GM19463 (cell line): ENCODE measurements around the gene MANBA.

Source experiments
- ATAC-seq: cut with Tn5 transposase; IDR thresholded peaks from one replicate; pipeline ENCODE4 v1.9.1; 2021; ENCODE audit warnings: mild to moderate bottlenecking, moderate library complexity; ENCODE audit not compliant: unreplicated experiment

The MANBA gene

DNA sequence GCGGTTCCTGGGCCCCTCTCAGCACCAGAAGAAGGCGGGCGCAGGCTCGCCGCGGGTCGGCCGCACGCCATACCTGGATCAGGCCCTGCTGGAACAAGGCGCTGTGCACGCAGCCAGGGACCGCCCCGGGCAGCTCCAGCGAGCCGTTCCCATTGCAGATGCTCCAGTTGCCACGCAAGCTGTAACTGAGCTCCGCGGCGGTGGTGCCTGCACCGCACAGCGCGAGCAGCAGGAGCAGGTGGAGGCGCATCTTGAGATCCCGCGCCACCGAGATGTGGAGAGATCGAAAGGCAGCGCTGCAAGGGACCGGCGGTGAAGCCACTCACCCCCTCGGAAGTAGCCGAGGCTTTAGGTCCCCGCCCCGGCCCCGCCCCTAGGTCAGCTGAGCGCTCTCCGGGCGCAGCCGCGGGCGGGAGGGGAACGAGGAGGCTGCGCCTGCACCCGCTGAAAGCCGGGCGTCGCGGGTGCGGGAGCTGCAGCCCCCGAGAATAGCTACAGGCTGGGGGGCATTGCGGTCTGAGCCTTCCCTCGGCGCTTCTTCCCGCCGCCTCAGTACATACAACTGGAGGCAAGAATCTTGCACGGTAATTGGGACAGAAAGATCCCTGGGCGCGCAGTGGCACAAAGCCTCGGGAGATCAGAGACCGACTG is at the start of gene MANBA:
Gene MANBA (minus strand): TSS at position 324 of the 651 bp plus-strand sequence. CDS start 74 bp downstream, at position 250.
- ATAC-seq = peak; percentile 88

DNA sequence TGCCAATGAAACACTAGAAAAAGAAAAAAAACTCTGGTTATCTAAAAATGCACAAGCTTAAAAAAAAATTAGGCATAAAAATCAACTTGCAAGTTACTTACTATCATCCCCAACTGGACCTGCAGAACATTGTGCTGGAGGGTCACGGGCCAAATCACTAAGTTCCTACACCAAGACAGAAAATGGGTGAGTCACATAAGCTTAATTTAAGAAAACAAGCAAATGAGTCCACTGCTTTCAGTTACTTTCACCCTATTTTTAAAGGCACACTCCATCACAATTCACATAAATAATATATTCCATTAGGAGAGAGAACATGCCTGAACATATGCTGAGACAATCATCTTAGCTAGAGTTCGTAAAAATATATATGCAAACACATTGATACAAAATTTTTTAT is 48.9 kb upstream of the MANBA start:
- no peak for ATAC-seq

DNA sequence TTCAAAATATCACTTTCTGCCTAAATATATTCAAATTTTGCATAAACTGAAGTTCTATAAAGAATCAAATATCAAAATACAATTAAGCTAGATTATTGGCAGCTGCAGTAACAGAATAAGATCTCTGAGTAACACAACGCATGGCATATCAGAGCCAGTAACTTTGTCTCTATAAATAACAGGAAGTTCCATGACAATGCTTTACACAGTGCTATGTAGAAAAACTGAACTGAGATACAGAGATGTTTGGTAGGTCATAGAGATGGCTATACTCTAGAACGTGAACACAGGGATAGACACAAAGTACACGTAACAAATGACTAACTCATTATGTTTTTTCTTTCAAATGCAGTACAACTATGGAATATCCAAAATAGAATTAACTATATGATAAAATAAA is 48.4 kb upstream of the MANBA start:
- peak; percentile 59 for ATAC-seq

DNA sequence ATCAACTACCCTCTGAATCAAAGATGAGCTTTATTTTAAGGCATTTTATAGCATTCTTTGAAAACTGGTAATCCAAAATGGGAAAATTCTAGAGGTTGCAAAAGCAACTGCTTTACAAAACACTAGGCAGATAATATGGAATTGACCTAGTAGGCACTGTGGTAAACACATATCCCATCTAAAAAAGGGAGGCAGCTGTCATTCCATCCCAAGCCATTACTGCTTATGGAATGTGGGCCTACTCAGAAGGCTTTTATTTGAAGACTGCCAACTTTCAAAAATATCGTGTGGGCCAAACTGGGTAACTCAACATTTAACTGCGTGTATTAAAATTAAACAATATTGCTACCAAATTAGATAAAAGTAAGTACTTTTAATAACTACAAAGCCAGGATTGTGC is 47.2 kb upstream of the MANBA start:
- ATAC-seq = no peak

DNA sequence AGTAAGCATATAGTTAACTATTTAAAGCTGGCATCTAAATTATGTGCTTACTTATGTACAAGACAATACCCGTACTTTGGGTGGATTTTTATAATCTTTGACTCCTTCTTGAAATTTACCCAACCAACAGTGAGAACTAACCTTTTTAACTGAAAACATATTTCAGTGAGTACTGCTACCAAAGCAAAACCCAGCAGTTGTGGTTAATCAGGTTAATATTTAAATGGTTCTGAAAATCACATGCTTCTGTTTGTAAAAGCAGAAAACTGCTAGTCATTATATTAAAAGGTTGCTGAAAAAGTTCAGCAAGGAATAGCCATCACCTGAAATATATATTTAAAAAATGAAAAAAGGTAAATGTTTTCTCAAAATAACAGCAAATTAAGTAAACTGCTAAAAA is 46.6 kb upstream of the MANBA start:
- ATAC-seq = no peak

DNA sequence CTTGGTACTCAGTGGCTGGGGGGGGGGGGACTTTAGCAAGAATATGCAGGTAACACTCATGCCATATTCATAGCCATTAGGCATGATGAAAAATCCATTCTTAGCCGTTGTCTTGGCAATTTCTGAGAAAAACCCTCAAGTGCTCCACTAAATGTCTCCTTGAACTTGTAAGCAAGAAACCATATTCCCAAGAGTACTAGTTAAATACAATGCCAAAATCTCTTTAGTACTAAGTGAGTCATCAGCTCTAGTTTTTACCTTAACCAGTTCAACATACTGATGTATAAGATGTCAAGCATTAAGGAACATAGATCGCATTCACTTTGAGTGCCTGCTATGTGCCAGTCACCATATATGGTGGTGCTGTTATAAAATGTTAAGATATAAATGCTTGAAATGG is 39.0 kb upstream of the MANBA start:
- ATAC-seq = no peak

DNA sequence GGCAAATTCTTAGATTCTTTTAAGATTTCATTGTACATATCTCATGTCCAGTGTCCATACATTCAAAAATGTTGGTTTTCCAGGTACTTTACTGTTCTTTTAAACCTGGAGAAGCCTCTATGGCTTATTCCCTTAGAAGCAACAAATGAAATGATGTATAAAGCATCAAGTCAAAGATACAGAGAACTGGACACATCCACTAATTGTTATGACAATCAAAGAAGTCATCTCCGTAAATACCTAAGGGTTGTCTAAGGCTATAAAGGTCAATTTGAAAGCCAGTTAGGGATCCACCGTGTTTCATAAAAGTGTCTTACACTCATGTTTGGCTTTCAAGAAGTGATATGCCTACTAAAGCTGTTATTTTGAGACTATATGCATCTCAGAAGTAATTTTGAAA is 34.2 kb upstream of the MANBA start:
- no peak for ATAC-seq

DNA sequence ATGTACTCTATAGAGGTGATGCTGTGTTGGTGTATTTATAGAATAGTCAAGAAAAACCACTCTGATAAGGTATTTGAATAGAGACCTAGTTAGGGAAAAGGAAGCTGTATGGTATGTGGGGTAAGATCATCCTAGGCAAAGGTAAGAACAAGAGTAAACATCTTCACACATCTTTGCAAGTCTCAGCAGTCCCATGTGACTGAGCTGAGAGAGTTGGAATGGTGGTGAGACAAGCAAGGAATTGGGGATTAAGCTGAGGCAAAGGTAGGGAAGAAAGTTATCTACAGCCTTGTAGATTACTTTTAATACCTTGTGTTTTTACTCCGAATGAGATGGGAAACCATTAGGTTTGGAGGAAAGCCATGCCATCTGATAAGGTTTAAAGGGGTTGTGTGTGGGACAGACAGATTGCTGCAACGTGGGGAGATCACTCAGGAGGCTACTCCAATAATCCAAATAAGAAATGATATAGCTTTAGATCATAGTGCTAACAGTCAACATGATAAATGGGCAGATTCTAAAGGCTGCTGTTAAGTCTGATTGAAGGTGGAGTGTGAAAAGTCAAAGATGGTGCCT is 31.7 kb upstream of the MANBA start:
- no peak for ATAC-seq

DNA sequence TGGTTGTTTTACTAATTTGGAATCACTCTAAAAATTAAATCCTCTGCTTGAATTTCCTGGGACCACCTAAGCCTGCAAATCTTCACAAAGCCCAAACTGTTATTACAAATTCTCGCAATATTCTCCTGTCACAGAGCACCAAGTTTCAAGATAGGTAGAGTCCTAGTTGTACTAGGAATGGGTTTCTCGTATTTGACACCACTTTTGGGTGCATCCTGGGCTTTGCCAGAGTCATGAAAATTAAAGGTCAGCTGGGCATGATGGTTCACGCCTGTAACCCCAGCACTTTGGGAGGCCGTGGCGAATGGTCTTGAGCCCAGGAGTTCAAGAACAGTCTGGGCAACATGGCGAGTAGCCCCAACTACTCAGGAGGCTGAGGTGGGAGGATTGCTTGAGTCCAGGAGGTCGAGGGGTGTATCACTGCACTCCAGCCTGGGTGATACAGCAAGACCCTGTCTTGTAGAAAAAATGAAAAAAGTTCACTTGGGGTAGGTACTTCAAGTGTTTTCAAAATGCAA is 30.6 kb upstream of the MANBA start:
- no peak for ATAC-seq

DNA sequence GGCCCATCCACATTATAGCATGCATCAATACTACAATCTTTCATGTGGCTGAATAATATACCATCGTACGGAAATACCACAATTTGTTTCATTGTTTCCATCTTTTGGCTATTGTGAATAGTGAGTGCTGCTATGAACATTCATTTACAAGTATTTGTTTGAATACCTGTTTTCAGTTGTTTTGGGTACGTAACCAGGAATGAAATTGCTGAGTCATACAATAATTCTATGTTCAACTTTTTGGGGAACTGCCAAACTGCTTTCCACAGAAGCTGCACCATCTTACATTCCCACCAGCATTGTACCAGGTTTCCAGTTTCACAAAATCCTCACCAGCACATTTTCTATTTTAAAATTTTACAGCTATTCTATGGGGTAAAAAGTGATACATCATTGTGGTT is 28.5 kb upstream of the MANBA start:
- no peak for ATAC-seq

DNA sequence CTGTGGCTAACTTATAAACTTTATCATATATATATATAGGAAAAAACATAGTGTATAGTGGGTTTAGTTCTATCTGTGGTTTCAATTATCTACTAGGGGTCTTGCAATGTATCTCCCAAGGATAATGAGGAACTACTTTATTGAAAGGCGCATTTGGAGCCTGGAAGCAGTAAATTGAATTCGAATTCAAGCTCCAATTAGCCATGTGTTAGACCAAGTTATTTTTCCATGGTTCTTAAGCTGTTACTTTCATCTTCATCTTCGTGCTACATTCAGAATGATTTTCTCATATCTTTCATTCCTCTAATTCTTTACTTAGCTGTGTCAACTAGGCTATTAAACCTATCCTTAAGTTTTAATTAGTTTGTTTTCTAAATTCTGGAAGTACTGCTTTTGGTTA is 27.2 kb upstream of the MANBA start:
- no peak for ATAC-seq

DNA sequence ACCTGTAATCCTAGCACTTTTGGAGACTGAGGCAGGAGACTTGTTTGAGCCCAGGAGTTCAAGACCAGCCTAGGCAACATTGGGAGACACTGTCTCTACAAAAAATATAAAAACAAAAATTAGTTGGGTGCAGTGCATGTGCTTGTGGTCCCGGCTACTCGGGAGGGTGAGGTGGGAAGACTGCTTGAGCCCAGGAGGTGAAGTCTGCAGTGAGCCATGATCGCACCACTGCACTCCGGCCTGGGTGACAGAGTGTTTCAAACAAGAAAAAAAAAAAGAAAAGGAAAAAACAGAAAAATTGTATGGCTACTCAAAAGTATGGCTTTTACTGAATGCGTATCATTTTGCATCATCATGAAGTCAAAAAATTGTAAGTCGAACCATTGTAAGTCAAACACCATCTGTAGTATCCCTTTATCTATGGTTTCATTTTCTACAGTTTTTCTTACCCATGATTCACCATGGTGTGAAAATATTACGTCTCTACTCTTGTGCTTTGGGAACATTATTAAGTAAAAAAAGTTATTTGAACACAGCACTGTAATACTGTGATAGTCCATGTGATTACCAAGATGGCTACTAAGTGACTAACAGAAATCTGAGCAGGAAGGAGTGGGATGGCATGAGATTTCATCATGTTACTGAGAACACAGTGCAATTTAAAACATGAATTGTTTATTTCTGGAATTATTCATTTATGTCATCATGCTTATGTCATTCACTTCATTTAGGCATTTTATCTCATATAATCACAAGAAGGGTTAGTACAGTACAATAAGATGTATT is 26.5 kb upstream of the MANBA start:
- no peak for ATAC-seq

DNA sequence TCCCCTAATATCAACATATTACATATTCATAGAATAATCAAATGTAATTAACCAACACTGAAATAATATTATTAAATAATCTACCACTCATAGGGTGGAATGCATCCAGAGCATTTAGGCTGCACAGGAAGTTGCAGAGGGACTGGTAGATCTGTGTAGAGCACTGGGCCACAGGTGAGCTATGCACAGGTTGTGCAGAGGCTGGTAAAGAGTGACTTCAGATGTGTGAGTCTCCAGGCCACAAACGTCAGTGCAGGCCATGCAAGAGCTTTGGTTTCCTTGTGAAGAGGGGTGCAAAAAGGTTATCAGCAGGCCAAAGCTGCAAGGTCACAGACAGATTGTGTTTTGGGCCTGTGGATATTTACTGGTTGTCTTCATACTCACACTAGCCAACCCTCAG is 25.5 kb upstream of the MANBA start:
- no peak for ATAC-seq

DNA sequence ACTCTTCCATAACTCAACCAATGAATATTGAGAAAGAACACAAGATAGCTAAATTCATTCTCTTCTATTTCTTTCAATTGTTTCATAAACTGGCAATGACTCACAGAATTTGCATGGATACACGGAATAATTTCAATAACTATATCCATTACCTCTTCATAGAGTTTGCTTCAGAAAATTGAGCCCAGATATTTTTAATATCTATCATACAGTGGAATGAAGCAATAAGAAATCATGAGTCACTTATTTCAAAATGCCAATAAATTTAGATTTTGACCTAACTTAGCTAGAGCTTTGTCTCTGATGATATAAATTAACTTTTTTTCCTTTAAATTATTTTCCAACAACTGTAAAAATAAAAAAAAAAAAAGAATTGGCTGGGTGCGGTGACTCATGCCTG is 22.2 kb upstream of the MANBA start:
- no peak for ATAC-seq

DNA sequence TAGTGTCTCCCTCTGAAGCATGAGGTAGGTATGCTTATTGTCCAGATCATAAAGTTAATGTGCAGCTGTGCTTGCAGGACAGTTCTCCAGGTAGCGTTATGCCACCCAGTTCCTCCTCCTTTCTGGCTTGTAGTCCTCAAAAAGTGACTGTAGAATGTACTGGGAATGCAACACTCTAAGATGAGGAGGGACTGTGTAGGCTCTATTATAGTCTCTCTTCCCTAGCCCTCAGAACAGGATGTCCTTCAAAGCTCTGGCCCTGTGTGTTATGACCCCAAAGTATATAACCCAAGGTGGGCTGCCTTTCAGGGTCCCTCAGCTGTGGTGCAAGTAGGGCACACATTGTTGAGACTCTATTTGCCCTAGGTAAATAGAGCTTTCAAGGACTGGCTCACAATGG is 20.8 kb upstream of the MANBA start:
- ATAC-seq = no peak

DNA sequence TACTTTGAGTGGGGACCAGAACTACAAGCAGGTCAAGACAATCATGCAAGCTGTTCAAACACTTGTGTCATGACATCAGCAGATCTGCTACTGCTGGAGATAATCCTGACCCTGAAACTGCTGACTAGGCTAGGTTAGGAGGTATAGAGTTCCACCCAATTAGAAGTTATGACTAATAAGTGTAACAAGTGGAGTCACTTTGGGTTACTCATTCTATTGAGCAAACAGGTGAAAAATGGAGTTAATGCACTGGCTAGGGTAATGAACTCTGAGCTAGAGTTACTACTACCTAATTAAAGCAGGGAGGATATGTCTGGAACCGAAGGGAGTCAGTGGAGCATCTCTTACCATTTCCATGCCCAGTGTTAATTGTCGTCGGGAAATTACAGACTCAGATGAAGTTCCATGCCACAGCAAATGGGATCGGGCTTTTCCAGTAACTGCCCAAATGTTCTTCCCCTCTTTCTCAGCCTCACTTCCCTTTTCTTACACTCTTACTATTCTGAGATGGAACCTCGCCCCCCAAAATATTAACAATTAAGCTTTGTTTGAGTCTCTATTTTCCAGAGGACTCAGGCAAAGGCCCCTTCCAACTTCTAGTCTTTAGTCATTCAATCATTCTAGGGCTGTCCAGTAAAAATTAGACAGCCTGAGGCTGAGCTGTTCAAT is 19.8 kb upstream of the MANBA start:
- ATAC-seq = no peak

DNA sequence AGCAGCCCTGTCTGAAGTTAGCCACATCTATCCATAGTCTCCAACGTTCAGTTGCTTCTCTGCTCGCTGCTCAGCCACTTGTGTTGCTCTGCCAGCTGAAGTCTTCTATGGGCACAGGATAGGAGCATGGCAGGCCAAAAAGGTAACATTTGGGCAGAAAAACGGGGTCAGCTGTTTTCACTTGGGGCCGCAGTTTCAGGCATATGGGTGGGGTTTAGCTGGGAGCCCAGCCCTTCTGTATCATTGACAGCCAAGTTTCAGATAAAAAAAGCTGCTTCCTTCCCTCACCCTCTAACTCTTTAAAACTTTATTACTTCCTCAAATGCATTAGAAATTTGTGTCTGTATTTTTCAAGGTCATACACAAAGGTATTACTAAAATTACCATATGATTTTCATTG is 18.4 kb upstream of the MANBA start:
- ATAC-seq = no peak

DNA sequence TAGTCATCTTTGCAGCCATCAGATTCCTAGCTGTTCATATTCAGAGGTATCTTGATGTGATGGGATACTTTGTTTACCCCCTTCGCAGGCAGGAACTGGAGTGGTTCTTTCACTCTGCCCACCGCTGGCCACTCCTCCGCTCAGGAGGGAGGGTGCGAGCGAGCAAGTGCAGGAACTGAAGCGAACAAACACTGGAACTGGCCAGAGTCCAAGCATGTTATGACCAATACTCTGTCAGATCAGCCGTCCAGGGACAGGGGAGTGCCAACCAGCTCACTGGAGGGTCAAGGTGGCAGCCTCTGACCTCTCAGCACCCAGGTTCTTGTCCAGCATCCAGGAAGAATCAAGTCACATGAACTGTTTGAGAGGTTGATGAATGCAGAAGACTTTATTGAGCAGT is 18.0 kb upstream of the MANBA start:
- no peak for ATAC-seq

DNA sequence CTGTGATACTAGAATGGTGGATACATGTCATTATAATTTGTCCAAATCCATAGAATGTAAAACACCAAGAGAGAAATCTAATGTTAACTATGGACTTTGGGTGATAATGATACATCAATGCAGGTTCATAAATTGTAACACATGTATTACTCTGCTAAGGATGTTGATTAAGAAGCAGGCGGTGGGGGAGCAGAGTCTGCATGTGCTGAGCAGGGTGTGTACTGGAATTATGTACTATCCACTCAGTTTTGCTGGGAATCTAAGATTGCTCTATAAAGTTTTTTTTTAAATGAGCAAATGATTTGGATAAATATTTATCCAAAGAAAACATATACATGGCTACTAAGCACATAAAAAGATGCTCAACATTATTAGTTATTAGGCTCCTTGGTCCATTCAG is 15.0 kb upstream of the MANBA start:
- no peak for ATAC-seq

DNA sequence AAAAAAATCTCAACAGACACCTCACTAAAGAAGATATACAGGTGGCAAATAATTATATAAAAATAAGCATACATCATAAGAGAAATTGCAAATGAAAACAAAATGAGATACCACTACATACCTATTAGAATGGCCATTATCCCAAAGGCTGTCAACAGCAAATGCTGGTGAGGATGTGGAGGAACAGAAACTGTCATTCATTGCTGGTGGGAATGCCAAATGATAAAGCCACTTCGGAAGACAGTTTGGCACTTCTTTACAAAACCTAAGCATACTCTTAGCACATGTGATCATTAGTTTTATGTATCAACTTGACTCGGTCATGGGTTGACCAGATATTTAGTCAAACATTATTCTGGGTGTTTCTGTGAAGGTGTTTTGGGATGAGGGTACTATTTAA is 13.5 kb upstream of the MANBA start:
- no peak for ATAC-seq

DNA sequence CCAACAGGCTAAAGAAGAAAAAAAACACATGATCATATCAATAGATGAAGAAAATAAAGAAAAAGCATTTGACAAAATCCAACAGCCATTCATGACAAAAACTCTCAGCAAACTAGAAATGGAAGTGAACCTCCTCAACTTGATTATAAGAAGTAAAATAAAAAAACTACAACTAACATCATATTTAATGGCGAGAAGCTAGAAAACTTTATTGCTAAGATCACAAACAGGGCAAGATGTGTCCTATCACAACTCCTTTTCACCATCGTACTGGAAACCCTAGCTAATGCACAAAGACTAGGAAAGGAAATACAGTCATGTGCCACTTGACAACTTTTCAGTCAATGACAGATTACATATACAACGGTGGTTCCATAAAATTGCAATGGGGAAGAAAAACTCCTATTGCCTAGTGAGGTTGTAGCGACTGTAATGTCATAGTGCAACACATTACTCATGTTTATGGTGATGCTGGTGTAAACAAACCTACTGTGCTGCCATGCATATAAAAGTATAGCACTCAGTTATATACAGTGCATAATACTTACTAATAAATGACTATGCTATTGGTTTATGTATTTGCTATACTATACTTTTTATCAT is 12.1 kb upstream of the MANBA start:
- no peak for ATAC-seq
